Epithelial cell of prostate (primary cell): ENCODE results near the gene PLS3.
"Not testable (repeated sequence)": the region's sequence is repeated elsewhere in the genome, so short reads cannot be mapped to it uniquely, and the experiment has no call there.

Source experiments
- DNase-seq: peaks from one replicate; pipeline ENCODE4 v3.0.0-alpha.2; 2011; ENCODE audit warnings: low read depth, low spot score
- H3K27ac ChIP-seq: fragments of 450-650 bp; 2 replicates; pipeline ENCODE4 v1.5.1; 2017; ENCODE audit warnings: mild to moderate bottlenecking

PLS3 gene

GRCh38 chrX:115560978-115561604 lies at the start of gene PLS3:
Gene PLS3, plus strand, starts transcription at chrX:115561174. Its CDS starts 49,077 bp downstream, at chrX:115610251.
- no peak for DNase-seq
- H3K27ac ChIP-seq: peak within 1 kb of the TSS; percentile 90

DNA sequence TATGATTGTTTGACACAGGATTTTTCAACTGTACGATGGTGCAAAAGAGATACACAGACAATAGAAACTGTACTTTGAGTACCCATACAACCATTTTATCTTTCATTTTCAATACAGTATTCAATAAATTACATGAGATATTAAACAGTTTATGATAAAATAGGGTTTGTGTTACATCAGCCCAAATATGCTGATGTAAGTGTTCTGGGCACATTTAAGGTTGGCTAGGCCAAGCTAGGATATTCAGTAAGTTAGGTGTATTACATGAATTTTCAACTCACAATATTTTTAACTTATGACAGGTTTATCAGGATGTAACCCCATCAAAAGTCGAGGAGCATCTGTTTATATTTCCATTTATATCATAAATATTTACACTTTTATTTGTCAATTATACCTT lies 42.9 kb upstream of the PLS3 start:
- DNase-seq: no peak
- H3K27ac ChIP-seq: no peak overlapping the region

DNA sequence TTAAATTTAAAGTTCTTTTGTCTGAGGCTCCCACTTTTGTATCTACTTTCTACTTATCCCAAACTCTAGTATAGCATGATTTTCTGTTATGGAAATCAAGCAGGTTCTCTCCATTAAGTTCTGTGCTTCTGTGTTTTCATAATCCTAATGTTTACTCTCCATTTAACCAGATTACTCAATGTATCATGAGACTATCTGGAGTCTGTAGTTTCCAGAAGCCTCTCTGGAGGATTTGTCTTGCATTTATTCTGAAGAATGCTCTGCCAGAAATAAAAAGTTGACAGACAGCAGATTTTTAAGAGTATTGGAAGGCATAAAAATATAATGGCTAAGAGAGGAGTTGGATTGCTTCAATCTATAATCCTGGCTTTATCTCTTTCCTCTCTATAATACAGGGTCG lies 39.2 kb upstream of the PLS3 start:
- no peak for DNase-seq
- H3K27ac ChIP-seq: no peak overlapping the region

DNA sequence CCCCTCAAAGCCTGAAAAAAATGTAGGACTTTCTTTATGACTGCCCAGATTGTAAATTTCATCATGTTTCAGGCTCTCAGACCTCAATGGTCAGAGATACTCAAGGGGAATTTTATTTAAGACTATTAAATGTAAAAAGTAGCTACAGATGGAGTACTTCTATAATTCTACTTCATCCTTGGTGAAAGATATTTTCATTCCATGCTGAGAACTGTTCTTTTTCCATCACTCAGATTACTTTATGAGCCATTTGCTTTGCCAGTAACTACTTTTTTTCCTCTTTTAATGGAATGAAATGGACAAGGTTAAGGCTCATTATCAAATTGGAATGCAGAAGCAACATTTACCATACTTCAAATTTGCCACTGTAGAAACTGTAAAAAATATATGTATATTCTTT lies 38.0 kb upstream of the PLS3 start:
- no peak overlapping the region for H3K27ac ChIP-seq
- DNase-seq: no peak

DNA sequence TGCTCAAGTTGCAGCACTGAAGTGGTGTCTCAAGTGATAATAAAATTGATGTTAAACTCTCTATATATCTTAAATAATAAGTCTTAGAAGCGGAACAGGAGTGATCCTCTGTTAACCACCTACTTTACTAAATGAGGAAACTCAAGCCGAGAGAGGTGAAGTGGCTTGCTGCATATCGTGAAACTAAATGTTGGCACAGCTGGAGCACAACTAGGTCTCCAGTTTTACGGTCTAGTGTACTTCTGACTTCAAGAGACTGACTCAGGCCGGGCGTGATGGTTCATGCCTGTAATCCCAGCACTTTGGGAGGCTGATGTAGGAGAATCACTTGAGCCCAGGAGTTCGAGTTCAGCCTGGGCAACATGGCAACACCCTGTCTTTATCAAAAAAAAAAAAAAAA lies 35.5 kb upstream of the PLS3 start:
- no peak overlapping the region for H3K27ac ChIP-seq
- DNase-seq: no peak

- no peak for DNase-seq
- H3K27ac ChIP-seq: no peak overlapping the region
Measured at GRCh38 chrX:115531818-115532403, 29.1 kb upstream of the PLS3 start.

GRCh38 chrX:115533485-115533884 lies 27.5 kb upstream of the PLS3 start:
- no peak for DNase-seq
- peak overlapping the region; percentile 48 for H3K27ac ChIP-seq

- H3K27ac ChIP-seq: no peak overlapping the region
- no peak for DNase-seq
Measured at GRCh38 chrX:115534383-115534782, 26.6 kb upstream of the PLS3 start.

- no peak overlapping the region for H3K27ac ChIP-seq
Measured at GRCh38 chrX:115535421-115535820, 25.6 kb upstream of the PLS3 start.

DNA sequence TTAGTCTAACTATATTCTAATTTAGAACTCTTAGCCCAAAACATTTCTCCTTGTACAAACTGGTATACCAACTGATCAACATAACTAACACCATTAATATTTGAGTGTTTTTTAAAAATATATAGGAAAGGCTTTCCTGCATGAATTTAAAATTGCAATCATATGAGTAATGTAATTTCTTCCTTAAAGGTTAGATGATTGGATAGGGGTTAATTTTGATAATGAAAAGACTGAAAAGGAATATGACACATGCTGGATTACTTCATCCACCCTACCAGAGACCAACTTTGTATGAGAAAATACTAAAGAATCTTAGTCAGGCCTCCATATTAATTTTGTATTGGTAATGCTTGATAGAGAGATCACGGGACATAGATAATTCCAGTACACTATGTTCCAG lies 25.1 kb upstream of the PLS3 start:
- H3K27ac ChIP-seq: no peak overlapping the region
- DNase-seq: no peak

More at GRCh38 chrX:115535421-115535820, 25.6 kb upstream of the PLS3 start:
- no peak for DNase-seq

GRCh38 chrX:115539841-115540240 lies 21.1 kb upstream of the PLS3 start:
- DNase-seq: no peak
- no peak overlapping the region for H3K27ac ChIP-seq

DNA sequence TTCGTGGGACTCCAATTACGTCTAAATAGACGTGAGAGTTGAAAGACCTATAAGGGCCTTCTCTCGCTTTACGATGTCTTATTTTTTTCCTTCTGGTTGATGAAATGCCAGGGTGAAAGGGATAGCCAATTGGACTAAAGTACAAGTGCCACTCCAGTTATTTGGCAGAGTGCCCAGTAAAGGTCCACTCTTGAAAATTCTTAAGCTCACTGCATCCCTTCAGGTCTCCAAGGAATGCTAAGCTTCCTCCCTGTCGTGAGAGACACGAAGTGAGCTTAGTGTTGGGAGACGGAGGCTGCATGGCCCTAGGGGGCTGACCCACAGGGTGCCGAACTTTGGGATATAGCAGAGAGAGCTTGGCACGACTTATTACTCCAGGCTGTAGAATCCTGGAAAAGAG lies 19.9 kb upstream of the PLS3 start:
- H3K27ac ChIP-seq, DNase-seq: not testable (repeated sequence)

DNA sequence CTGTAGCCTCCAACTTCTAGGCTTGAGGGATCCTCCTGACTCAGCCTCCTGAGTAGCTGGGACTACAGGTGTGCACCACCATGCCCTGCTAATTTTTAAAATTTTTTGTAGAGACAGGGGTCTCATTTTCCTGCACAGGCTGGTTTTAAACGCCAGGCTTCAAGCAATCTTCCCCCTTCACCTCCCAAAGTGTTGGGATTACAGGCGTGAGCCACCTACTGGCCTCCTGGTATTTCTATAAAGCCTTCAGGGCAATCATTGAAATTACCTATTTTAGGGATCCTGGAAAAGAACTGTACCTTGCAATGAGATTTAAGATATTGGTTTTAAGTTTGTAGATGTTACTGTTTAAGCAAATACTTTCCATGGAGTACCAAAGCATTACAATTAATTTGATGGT lies 13.5 kb upstream of the PLS3 start:
- DNase-seq: no peak
- no peak overlapping the region for H3K27ac ChIP-seq

GRCh38 chrX:115549008-115549407 lies 12.0 kb upstream of the PLS3 start:
- H3K27ac ChIP-seq: no peak overlapping the region
- DNase-seq: no peak

DNA sequence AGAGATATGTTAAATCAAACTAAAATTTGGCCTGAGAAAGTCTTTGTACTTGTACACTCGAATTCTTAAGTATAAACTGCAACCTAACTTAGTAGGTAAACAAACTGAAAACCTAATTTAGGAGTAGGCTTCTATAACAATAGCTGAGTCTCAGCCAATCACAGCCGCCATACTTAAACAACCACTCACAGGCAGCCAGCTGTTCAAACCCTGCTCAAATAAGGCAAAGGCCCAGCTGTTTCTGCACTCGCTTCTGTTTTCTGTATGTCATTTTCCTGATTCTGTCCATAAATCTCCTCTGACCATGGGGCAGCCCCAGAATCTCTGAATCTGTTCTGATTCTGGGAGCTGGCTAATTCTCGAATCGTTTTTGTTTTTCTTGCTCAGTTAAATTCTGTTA lies 7.8 kb upstream of the PLS3 start:
- no peak overlapping the region for H3K27ac ChIP-seq
- no peak for DNase-seq

- no peak for DNase-seq
- H3K27ac ChIP-seq: peak overlapping the region; percentile 90
Measured at GRCh38 chrX:115559672-115560071, 1.3 kb upstream of the PLS3 start.

GRCh38 chrX:115560211-115560977 lies 580 bp upstream of the PLS3 start:
- peak; percentile 52 for DNase-seq
- H3K27ac ChIP-seq: peak overlapping the region; percentile 90

DNA sequence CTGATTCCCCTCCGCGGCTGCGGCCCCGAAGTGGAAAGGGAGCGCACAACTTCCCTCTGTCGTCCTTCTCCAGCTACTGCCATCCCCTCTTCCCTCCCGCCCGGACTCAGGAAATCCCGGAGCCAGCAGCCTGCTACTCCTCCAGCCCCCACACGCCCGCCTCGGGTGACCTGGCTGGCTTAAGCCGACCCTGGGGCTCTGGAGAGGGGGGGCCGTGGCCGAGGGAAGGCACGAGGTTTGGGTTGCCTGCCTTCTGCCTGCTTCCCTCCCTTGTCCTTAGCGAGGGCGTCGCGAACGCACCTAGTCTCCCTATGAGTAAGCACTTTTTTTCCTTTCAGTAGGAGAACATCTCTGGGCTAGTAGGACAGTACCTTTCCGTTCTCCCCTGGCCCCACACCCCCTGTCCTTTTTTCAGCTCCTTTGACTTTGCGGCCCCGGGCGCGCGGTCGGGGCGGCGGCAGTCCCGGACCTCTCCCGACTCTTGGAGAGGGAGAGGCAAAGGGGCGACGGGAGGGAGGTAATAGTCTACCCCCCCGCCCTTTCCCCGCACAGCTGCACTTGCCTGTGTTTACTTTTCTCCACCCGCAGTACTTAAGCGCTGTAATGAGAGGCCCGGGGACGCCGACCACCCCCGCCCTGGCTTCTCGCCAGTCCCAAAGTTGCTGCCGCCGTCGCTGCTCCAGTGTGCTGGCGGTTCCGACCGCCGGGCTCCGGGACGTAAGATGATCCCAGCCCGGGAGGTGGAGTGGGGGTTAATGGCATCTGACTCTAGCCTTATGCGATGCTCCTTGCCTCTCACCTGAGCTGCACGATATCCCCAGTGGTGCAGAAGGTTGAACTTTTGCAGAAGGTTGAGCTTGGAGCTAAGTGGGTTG lies 868 bp downstream of the PLS3 start:
- H3K27ac ChIP-seq: peak overlapping the region; percentile 90
- no peak for DNase-seq

DNA sequence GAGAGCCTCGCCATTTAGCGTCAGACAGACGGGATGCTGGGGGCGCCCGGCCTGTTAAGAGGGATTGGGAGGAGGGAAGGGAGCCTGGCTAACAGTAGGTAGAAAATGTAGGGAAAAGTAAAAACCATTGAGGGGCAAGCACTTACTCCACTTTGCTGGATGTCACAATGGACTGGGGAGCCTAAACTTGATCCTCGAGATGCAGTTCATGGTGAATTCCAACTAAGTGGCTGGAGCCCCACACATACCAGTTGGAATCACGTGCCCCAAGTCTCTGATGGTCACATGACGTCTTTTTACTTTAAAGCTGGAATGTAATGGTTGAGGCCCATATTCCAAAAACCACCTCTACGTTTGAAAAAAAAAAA lies 1.5 kb downstream of the PLS3 start:
- peak overlapping the region; percentile 90 for H3K27ac ChIP-seq
- DNase-seq: no peak

DNA sequence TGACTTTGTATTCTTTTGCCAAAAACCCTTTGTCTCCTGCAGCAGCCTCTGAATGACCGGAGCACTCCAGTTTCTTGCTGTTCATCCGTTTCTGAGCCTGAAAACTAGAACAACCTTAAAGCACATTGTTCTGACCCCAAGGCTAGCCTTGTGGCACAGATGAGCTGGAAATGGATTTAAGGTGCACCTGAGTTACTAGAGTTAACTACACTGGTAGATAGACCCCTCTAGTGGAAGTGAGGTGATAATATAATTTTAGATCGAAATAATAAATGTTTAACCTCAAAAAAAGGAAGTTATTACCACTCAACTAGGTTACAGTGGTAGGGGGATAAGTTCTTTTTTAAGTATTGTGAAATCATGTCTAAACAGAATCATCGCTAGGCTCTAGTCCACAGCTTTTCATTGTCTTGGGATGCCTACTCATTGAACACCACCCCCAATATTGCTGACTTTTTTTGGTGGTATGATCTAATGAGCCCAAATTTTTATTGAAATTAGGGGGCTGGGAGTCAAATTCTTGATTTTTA lies 2.7 kb downstream of the PLS3 start:
- no peak for DNase-seq

More for the DNA sequence above, 2.7 kb downstream of the PLS3 start:
- peak overlapping the region; percentile 90 for H3K27ac ChIP-seq
